HEK293T (cell line): ENCODE results near the gene ABCA5.

Experiments used
- CTCF ChIA-PET: fragments of 350-600 bp; formaldehyde crosslinking; extraction: SDS; loops from one replicate; lab custom pipeline; 2021; ENCODE audit warnings: antibody characterized with exemption, inconsistent platforms; lab: Yijun Ruan, JAX
- POLR2A ChIA-PET: fragments of 350-600 bp; formaldehyde crosslinking; extraction: SDS; loops from one replicate; lab custom pipeline; 2020; ENCODE audit warnings: antibody characterized with exemption, inconsistent platforms; lab: Yijun Ruan, JAX
- DNase-seq: peaks from one replicate; pipeline ENCODE4 v3.0.0; 2012; ENCODE audit warnings: mixed read lengths; ENCODE audit errors: extremely low spot score
- ARNT ChIP-seq: fragments of 450-650 bp; IDR thresholded peaks from 2 replicates; pipeline ENCODE4 v1.6.1; 2017; ENCODE audit warnings: mild to moderate bottlenecking
- BHLHE40 ChIP-seq: fragments of 450-650 bp; IDR thresholded peaks from 2 replicates; pipeline ENCODE4 v1.6.1; 2016; ENCODE audit warnings: mild to moderate bottlenecking, moderate library complexity, borderline replicate concordance
- CTBP1 ChIP-seq: fragments of 450-650 bp; IDR thresholded peaks from 2 replicates; pipeline ENCODE4 v1.6.1; 2016; ENCODE audit warnings: borderline replicate concordance
- ELF4 ChIP-seq: fragments of 450-650 bp; IDR thresholded peaks from 2 replicates; pipeline ENCODE4 v1.6.1; 2017; ENCODE audit warnings: antibody characterized with exemption
- FOXA1 ChIP-seq: fragments of 450-650 bp; IDR thresholded peaks from 2 replicates; pipeline ENCODE4 v1.6.1; 2016; ENCODE audit warnings: mild to moderate bottlenecking
- FOXK2 ChIP-seq: fragments of 450-650 bp; IDR thresholded peaks from 2 replicates; pipeline ENCODE4 v1.6.1; 2016; ENCODE audit warnings: mild to moderate bottlenecking
- FOXM1 ChIP-seq: fragments of 450-650 bp; IDR thresholded peaks from 2 replicates; pipeline ENCODE4 v1.6.1; 2017; ENCODE audit warnings: mild to moderate bottlenecking, borderline replicate concordance
- HDGF ChIP-seq: fragments of 450-650 bp; IDR thresholded peaks from 2 replicates; pipeline ENCODE4 v1.6.1; 2017; ENCODE audit warnings: antibody characterized with exemption, borderline replicate concordance
- L3MBTL2 ChIP-seq: fragments of 450-650 bp; conservative IDR thresholded peaks from 2 replicates; pipeline ENCODE4 v1.6.1; 2016; ENCODE audit warnings: mild to moderate bottlenecking
- LEF1 ChIP-seq: fragments of 450-650 bp; IDR thresholded peaks from 2 replicates; pipeline ENCODE4 v1.6.1; 2017; ENCODE audit warnings: mild to moderate bottlenecking, borderline replicate concordance
- NFRKB ChIP-seq: fragments of 450-650 bp; IDR thresholded peaks from 2 replicates; pipeline ENCODE4 v1.6.1; 2016; ENCODE audit warnings: mild to moderate bottlenecking, moderate library complexity
- PKNOX1 ChIP-seq: fragments of 450-650 bp; IDR thresholded peaks from 2 replicates; pipeline ENCODE4 v1.6.1; 2016
- SP1 ChIP-seq: fragments of 450-650 bp; IDR thresholded peaks from 2 replicates; pipeline ENCODE4 v1.6.1; 2017
- SUZ12 ChIP-seq: fragments of 450-650 bp; IDR thresholded peaks from 2 replicates; pipeline ENCODE4 v1.6.1; 2016; ENCODE audit warnings: mild to moderate bottlenecking
- TARDBP ChIP-seq: fragments of 450-650 bp; IDR thresholded peaks from 2 replicates; pipeline ENCODE4 v1.6.1; 2016
- ZNF384 ChIP-seq: fragments of 450-650 bp; IDR thresholded peaks from 2 replicates; pipeline ENCODE4 v1.6.1; 2016

Gene ABCA5

DNA sequence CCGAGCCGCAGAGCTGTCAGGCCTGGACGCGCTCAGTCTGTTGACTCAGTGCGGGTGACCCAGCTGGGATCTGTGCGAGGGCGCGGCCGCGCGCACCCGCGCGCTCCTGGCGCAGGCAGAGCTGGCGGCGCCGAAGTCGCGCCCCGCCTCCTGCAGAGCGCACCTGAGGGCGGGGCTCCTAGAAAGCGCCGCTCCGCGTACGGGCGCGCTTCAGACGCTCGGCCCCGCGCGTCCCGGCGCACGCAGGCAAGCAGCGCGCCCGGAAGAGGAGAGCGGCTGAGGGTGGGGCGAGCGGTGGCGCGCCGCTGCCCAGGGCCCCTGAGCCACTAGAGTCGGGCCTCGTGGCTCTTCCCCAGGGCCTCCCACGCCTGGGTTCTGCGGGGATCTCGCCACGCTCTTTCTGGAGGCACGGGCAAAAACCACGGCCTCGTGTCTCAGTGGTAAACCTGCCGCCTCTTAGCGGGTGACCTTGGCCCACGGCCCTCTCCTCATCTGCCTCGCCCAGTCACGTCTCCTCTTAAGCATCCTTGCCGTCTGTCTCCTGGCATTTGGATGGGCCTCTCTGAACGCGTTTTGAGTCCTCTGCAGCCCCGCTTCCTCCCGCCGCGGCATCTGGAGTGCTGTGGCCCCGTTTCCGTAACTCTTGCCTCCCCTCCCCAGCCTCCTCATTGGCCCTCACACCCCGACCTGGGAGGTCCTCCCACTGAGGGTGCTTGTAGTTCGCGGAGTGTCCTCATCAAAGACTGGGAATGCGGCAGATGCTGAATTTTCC lies at the start of gene ABCA5:
Gene ABCA5, minus strand, starts transcription at position 74 of the 772 bp plus-strand sequence. CDS start 12,718 bp downstream, outside the sequence.
- CTCF ChIA-PET: interaction anchor here (1.0 kb wide), 1 partner anchor 195 kb away, joined by 3 read pairs; no protein-coding TSS in a partner anchor
- TF ChIP-seq ELF4: no peak
- TF ChIP-seq NFRKB: no peak
- no peak for TF ChIP-seq HDGF
- TF ChIP-seq FOXK2: no peak
- TF ChIP-seq FOXM1: no peak
- TF ChIP-seq CTBP1: peak; percentile 33; the same call in 1 of the 2 replicates
- TF ChIP-seq L3MBTL2: peak; percentile 77
- no peak for TF ChIP-seq ZNF384
- TF ChIP-seq TARDBP: peak; percentile 38; the same call in 1 of the 2 replicates
- no peak for TF ChIP-seq ARNT
- peak; percentile 92 for DNase-seq
- POLR2A ChIA-PET: interaction anchor here (0.6 to 2.7 kb wide), 12 partner anchors 9 to 175 kb away, joined by 3 to 15 read pairs (median 3); partner anchors contain the start of gene MAP2K6

DNA sequence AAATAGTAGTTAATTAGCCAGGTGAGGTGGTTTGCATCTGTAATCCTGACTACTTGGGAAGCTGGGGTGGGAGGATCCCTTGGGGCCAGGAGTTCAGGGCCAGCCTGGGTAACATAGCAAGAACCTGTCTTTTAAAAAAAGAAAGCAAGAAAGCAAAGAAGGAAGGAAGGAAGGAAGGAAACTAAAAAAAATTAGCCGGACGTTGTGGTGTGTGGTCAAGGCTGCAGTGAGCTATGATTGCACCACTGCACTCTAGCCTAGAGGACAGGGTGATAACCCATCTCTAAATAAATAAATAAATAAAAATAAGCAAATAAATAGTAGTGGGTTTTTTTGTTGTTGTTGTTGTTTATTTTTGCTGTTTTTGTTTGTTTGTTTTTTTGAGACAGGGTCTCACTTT lies 48.3 kb upstream of the ABCA5 start:
- POLR2A ChIA-PET: no interaction called here
- TF ChIP-seq ZNF384 (no peak), FOXM1 (no peak), NFRKB (no peak), BHLHE40 (no peak), L3MBTL2 (no peak), CTBP1 (no peak), SP1 (no peak), FOXA1 (no peak), PKNOX1 (no peak), TARDBP (no peak), LEF1 (no peak), ELF4 (no peak), FOXK2 (no peak)
- DNase-seq: no peak
- CTCF ChIA-PET: interaction anchor here (0.7 kb wide), 1 partner anchor 114 kb away, joined by 3 read pairs; no protein-coding TSS in a partner anchor

DNA sequence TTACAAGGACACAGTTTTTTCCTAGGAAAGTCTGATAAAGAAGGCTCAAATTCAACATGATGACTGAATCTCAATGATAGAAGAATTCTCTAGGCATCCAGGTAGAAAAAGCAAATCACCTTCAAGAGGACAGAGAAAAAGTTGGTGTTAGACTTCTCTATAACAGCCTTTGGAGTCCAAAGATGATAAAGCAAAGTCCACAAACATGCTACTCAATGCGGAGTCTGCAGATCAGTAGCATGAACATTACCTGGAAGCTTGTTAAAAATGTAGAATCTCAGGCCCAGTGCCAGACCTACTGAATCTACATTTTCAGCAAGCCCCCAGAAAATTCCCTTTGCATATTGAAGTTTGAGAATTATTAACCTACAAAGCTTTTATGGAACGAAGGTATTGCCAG lies 46.1 kb upstream of the ABCA5 start:
- DNase-seq: no peak
- ChIA-PET POLR2A (no interaction called here), CTCF (interaction anchor here (2.9 kb wide), 1 partner anchor 22 kb away, joined by 7 read pairs; no protein-coding TSS in a partner anchor)
- TF ChIP-seq ELF4 (no peak), FOXM1 (no peak)

DNA sequence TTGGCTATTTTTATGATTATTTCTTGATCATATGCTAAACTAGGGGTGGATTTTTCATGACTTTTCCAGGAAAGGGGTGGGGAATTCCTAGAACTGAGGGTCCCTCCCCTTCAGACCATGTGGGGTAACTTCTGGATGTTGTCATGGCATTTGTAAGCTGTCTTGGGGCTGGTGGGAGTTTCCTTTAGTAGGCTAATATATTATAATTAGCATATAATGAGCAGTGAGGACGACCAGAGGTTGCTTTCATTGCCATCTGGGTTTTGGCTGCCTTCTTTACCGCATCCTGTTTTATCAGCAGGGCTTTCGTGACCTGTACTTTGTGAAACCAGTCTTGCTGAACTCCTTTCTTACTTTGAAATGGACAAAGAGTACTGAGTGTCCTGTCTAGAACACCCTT lies 40.4 kb upstream of the ABCA5 start:
- no peak for DNase-seq
- POLR2A ChIA-PET: no interaction called here
- TF ChIP-seq ZNF384 (no peak), SUZ12 (no peak), L3MBTL2 (no peak), ARNT (no peak), NFRKB (no peak), FOXK2 (no peak), FOXM1 (no peak), FOXA1 (no peak), TARDBP (no peak), HDGF (no peak), BHLHE40 (no peak), ELF4 (no peak), SP1 (no peak), LEF1 (no peak), PKNOX1 (no peak), CTBP1 (no peak)
- CTCF ChIA-PET: no interaction called here

GRCh38 chr17:69363488-69364210 lies 36.7 kb upstream of the ABCA5 start:
- POLR2A ChIA-PET: no interaction called here
- CTCF ChIA-PET: no interaction called here
- no peak for TF ChIP-seq L3MBTL2
- no peak for TF ChIP-seq BHLHE40
- no peak for TF ChIP-seq FOXK2
- no peak for TF ChIP-seq PKNOX1
- no peak for TF ChIP-seq ELF4
- TF ChIP-seq FOXM1: no peak
- no peak for DNase-seq

GRCh38 chr17:69361156-69361555 lies 34.2 kb upstream of the ABCA5 start:
- DNase-seq: no peak
- ChIA-PET CTCF (no interaction called here), POLR2A (no interaction called here)
- TF ChIP-seq CTBP1: no peak
- TF ChIP-seq SUZ12: no peak
- no peak for TF ChIP-seq L3MBTL2
- no peak for TF ChIP-seq HDGF
